ENCODE data around the gene EID3.

- no peak for TF ChIP-seq EZH2phosphoT487 (IDR thresholded peaks at IDR 0.05; ENCODE audit: low read depth)
- TF ChIP-seq CTCF (IDR thresholded peaks at IDR 0.05; ENCODE audit: low read depth, low read length) = no peak
Observed at GRCh38 chr12:104274811-104275210, 28.7 kb upstream of the EID3 start.
